ENCODE measurements around the gene GCNT4.

GCNT4 gene

GRCh38 chr5:75062925-75063531, 10.7 kb upstream of the GCNT4 start:
- Histone ChIP-seq H3K4me3 (ENCODE audit: low read depth, low read length) (no peak overlapping the region), H3K4me1 (no peaks in the 10 kb centered on the region), H3K27me3 (peaks cover 12% of the 10 kb centered on the region), H3K36me3 (no peaks in the 10 kb centered on the region; the same call in 1 of the 2 replicates), H3K9me3 (no peaks in the 10 kb centered on the region)
- no peak for DNase-seq
- TF ChIP-seq CTCF (IDR thresholded peaks at IDR 0.05; ENCODE audit: low read depth, low read length): no peak

GRCh38 chr5:75059912-75060545, 7.7 kb upstream of the GCNT4 start:
- H3K36me3 ChIP-seq: no peaks in the 10 kb centered on the region
- no peak for TF ChIP-seq CTCF (IDR thresholded peaks at IDR 0.05; ENCODE audit: low read depth, low read length)
- no peaks in the 10 kb centered on the region for H3K9me3 ChIP-seq
- no peak overlapping the region for H3K4me3 ChIP-seq (ENCODE audit: low read depth, low read length)
- DNase-seq: no peak
- peaks cover 17% of the 10 kb centered on the region for H3K27me3 ChIP-seq
- no peaks in the 10 kb centered on the region for H3K4me1 ChIP-seq

- Histone ChIP-seq H3K9me3 (no peaks in the 10 kb centered on the region), H3K36me3 (no peaks in the 10 kb centered on the region), H3K27me3 (peaks cover 27% of the 10 kb centered on the region), H3K4me3 (ENCODE audit: low read depth, low read length) (no peak overlapping the region), H3K4me1 (no peaks in the 10 kb centered on the region)
- DNase-seq: no peak
- TF ChIP-seq CTCF (IDR thresholded peaks at IDR 0.05; ENCODE audit: low read depth, low read length): no peak
Measured at GRCh38 chr5:75058986-75059535, 6.7 kb upstream of the GCNT4 start.

- Histone ChIP-seq H3K4me3 (ENCODE audit: low read depth, low read length) (no peak overlapping the region), H3K36me3 (no peaks in the 10 kb centered on the region), H3K9me3 (no peaks in the 10 kb centered on the region), H3K27me3 (peaks cover 42% of the 10 kb centered on the region), H3K4me1 (no peaks in the 10 kb centered on the region)
- no peak for DNase-seq
- TF ChIP-seq CTCF (IDR thresholded peaks at IDR 0.05; ENCODE audit: low read depth, low read length): no peak
Measured at GRCh38 chr5:75057561-75057960, 5.2 kb upstream of the GCNT4 start.

- no peak overlapping the region for H3K4me3 ChIP-seq (ENCODE audit: low read depth, low read length)
- no peak for TF ChIP-seq CTCF (IDR thresholded peaks at IDR 0.05; ENCODE audit: low read depth, low read length)
- DNase-seq: no peak
- peaks cover 60% of the 10 kb centered on the region for H3K27me3 ChIP-seq
- no peaks in the 10 kb centered on the region for H3K36me3 ChIP-seq
- no peaks in the 10 kb centered on the region for H3K4me1 ChIP-seq
- H3K9me3 ChIP-seq: no peaks in the 10 kb centered on the region
Measured at GRCh38 chr5:75055727-75056144, 3.4 kb upstream of the GCNT4 start.

Data from BE2C (cell line).